GM12873 (cell line): Measurements from ENCODE around the gene FAM193A.

Source experiments
- TF ChIP-seq, protein P1 (sequence below): IDR thresholded peaks from 2 replicates; pipeline ENCODE4 v1.5.1; 2012; ENCODE audit warnings: low read depth, mild to moderate bottlenecking, moderate library complexity, low read length, control low read depth; ENCODE audit not compliant: insufficient read depth; ENCODE audit errors: missing control alignments

Gene FAM193A

DNA sequence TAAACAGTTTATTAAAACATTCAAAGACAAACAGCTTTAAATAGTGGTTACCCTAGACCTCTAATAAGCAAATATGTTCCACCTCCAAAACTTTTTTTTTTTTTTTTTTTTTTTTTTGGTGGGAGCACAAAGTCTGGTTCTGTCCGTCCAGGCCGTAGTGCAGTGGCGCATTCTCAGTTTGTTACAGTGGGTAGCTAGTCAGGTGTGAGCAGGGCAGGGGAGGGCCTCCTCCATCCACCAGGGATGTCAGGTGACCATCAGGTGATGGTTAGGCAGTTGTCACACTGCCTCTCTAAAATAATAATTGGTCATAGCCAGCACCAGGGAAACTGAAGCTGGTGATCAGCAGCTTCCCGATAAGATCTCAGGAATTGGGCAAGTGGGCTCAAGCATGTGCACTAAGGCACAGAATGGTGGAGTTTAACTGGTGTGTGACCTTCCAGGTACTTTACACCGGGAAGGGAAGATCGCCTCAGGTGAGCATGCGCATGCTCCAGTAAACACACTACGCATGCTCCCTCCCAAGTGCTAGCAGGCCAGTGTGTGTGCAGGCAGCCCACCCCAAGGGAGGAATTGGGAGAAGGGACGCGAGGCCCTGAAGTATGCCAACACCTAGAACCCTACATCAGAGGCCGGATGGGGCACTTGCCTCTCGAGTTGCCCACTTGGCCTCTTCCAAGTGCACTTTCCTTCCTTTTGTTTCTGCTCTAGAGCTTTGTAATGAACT lies 192.5 kb downstream of the FAM193A start:
- TF ChIP-seq, protein P1, sequence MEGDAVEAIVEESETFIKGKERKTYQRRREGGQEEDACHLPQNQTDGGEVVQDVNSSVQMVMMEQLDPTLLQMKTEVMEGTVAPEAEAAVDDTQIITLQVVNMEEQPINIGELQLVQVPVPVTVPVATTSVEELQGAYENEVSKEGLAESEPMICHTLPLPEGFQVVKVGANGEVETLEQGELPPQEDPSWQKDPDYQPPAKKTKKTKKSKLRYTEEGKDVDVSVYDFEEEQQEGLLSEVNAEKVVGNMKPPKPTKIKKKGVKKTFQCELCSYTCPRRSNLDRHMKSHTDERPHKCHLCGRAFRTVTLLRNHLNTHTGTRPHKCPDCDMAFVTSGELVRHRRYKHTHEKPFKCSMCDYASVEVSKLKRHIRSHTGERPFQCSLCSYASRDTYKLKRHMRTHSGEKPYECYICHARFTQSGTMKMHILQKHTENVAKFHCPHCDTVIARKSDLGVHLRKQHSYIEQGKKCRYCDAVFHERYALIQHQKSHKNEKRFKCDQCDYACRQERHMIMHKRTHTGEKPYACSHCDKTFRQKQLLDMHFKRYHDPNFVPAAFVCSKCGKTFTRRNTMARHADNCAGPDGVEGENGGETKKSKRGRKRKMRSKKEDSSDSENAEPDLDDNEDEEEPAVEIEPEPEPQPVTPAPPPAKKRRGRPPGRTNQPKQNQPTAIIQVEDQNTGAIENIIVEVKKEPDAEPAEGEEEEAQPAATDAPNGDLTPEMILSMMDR: no peak

- TF ChIP-seq, protein P1: no peak
These were observed 193.1 kb downstream of the FAM193A start for GRCh38 chr4:2729533-2729875.

DNA sequence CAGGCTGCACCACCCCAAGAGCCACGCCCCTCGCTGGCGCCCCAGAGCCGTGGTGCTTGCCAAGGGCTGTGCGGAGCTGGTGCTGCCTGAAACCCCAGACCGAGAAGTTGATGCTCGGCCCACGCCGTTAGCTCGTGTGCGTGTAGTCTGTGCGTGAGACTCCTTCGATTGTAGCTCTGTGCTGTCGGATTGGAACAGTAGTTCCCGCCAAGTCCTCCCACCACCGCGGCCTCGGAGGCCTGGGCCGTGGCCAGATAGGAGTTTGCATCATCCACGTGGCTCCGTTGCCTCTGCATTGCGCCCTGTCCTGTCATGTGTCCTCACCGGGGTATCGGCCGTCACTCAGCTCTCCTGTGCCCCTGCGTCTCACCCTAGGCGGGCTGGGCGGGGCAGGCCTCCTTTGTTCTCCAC lies 195.5 kb downstream of the FAM193A start:
- TF ChIP-seq, protein P1: no peak

DNA sequence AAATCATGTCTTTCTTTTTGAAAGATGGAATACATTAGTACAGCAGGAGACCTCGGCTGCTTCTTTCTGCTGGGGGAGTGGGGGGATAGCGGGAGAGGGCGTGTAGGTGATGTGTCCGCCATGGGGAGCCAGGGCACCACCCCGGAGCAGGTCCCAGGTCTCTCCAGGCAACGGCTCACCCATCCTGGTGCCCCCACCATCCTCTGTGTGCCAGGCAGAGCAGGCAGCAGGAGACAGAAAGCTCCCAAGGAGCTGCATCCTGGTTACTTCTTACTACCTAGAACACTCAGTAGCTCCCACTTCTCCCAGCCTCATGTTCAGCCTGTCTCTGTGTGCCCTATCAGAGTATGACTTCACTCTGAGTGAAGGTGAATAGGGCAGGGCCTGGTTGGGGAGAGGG lies 196.1 kb downstream of the FAM193A start:
- TF ChIP-seq, protein P1: no peak

DNA sequence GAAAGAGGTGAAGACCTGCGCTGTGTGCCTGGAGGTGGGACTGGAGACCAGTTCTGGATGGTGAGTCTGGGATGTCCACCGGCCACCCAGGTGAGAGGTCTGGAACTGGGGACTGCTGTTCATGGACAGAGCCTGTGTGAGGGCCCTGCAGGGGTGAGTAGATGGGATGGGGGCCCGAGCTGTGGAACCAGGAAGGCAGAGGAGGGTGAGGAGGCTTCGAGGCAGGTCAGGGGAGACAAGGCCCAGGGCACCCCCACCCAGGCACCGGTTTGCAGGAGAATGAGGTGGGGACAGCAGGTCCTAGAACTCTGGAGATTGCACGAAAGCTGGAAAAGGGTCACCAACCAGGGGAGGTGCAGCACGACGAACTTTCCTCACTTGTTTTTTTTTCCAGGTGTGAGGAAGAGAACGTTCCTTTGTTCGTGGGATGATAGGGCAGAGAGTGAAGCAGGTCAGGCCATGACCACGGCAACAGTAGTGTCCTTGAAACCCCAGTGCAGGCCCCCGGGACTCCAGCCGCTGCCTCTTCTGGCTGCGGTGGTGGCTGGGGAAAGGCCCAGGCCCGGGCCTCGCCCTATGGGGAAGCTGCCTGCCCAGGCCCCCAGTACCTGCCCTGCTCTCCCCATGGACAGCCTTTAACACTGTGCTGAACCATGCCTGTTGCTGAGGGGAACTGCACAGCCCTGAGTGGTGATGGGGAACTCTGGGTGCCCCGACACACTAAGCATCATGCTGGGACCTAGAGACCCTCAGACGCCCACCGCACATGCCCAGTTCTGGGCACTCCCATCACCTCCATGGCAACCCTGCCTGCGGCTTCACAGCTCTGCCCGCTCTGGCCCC lies 196.8 kb downstream of the FAM193A start:
- TF ChIP-seq, protein P1: no peak

GRCh38 chr4:2733844-2734574 lies 197.6 kb downstream of the FAM193A start:
- TF ChIP-seq, protein P1: no peak

GRCh38 chr4:2734612-2735011 lies 198.2 kb downstream of the FAM193A start:
- TF ChIP-seq, protein P1: no peak
